Mammary epithelial cell (primary cell): ENCODE data around the gene CCDC178.

Experiments used
- CTCF ChIP-seq, 2 donors: IDR thresholded peaks in 1 of 2; conservative IDR thresholded peaks in 1 of 2; 2 replicates each; pipeline ENCODE4 v1.5.1; 2011 to 2012; ENCODE audit warnings: inconsistent platforms in 2 of 2, low read length in 2 of 2, mild to moderate bottlenecking in 2 of 2, control low read depth in 1 of 2, low read depth in 1 of 2; ENCODE audit not compliant: insufficient read depth in 1 of 2; ENCODE audit errors: extremely low read depth in 1 of 2
- EZH2 ChIP-seq: IDR thresholded peaks from 2 replicates; pipeline ENCODE4 v1.6.1; 2012; ENCODE audit warnings: low read length, inconsistent platforms, borderline replicate concordance

DNA sequence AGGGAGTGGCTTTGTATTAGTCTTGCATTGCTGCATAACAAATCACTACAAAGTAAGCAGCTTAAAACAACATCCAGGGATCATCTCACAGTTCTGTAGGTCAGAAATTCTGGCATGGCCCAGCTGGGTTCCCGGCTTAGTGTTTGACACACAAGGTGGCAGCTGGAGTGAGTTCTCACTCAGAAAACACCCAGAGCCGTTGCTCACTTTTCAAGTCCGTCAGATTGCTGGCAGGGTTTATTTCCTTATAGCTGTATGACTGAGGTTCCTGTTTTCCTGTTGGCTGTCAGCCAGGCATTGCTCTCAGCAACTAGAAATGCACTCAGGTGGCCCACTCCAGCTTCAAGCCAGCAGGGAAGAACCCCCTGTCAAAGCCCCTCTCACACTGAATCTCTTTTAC lies 324.1 kb downstream of the CCDC178 start:
- TF ChIP-seq CTCF (conservative IDR thresholded peaks at IDR 0.05 in 1 of 2, IDR thresholded peaks at IDR 0.05 in 1 of 2; ENCODE audit: extremely low read depth in 1 of 2, insufficient read depth in 1 of 2, low read depth in 1 of 2, low read length in 2 of 2) (no peak), EZH2 (no peak)
